WERI-Rb-1 (cell line): Measurements from ENCODE around the gene CAPN5.
A peak's percentile ranks its signal among the peaks of the same experiment; 100 is the strongest.

Source experiments
- DNase-seq: peaks from one replicate; pipeline ENCODE4 v3.0.0-alpha.2; 2020
- H3K27ac ChIP-seq: fragments of 250-450 bp; sonication (Bioruptor Pico); 2 replicates; pipeline ENCODE4 v1.5.1; 2020; ENCODE audit warnings: mild to moderate bottlenecking, moderate library complexity
- H3K27me3 ChIP-seq: fragments of 250-450 bp; sonication (Bioruptor Pico); 2 replicates; pipeline ENCODE4 v1.5.1; 2021; ENCODE audit warnings: mild to moderate bottlenecking, low read depth, moderate library complexity; ENCODE audit not compliant: insufficient read depth, severe bottlenecking
- H3K36me3 ChIP-seq: fragments of 250-450 bp; sonication (Bioruptor Pico); 2 replicates; pipeline ENCODE4 v1.5.1; 2020; ENCODE audit warnings: mild to moderate bottlenecking, moderate library complexity
- H3K4me3 ChIP-seq: 2 replicates; pipeline ENCODE4 v1.5.1; 2011; ENCODE audit warnings: low read depth, mild to moderate bottlenecking, control low read depth, low read length
- H3K9me3 ChIP-seq: fragments of 250-450 bp; sonication (Bioruptor Pico); 2 replicates; pipeline ENCODE4 v1.5.1; 2021; ENCODE audit warnings: mild to moderate bottlenecking, moderate library complexity; ENCODE audit not compliant: severe bottlenecking
- CTCF ChIP-seq: IDR thresholded peaks from 2 replicates; pipeline ENCODE4 v1.5.1; 2011; ENCODE audit warnings: low read depth, mild to moderate bottlenecking, control low read depth, inconsistent platforms, low read length

Gene CAPN5

DNA sequence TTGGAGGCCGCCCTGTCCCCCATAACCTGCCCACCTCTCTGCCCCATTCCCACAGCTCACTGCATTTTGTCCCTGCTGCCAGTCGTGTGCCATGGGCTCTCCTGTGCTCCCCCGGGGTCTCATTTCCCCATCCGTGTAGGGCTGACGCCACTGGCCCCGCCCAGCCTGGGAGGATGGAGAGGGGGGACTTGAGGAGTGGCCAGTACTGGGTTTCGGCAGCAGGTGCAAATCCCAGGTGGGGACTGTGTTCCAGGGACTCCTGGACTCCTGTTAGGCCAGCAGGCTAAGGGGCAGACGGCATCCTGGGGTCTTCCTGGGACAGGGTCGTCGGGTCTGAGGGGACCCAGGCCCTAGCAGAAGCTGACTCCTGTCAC, 60.1 kb downstream of the CAPN5 start:
- no peak for DNase-seq
- Histone ChIP-seq H3K9me3 (no peaks in the 10 kb centered on the region), H3K27ac (no peak overlapping the region), H3K27me3 (no peaks in the 10 kb centered on the region), H3K36me3 (no peaks in the 10 kb centered on the region), H3K4me3 (peak overlapping the region; percentile 49)
- no peak for TF ChIP-seq CTCF

DNA sequence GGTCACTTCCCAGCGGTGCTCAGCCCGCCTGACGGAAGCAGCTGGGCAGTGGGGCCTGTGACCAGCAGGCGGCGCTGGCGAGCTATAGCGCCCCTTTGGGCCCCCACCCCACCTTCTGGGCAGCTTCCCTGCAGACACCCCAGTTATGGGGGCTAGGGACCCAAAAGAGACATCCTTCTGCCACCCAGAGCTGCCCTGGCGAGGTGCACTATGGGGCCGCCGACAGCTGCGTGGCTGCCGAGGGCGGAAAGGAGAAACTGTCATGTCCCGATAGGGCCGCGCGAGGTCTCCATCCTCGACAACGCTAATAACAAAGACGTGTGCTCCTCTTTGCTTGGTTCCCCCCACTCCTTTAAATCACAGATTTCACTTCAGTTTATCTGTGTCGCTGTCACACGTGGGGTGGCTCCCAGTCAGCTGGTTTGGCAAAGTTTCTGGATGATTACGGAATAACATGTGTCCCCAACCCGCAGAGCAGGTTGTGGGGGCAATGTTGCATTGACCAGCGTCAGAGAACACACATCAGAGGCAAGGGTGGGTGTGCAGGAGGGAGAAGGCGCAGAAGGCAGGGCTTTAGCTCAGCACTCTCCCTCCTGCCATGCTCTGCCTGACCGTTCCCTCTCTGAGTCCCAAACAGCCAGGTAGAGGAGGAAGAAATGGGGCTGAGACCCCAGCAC, 60.6 kb downstream of the CAPN5 start:
- TF ChIP-seq CTCF = peak; percentile 98
- H3K36me3 ChIP-seq = no peaks in the 10 kb centered on the region
- no peaks in the 10 kb centered on the region for H3K27me3 ChIP-seq
- peak overlapping the region; percentile 49 for H3K4me3 ChIP-seq
- no peaks in the 10 kb centered on the region for H3K9me3 ChIP-seq
- peak overlapping the region; percentile 54 for H3K27ac ChIP-seq
- DNase-seq = peak; percentile 60

DNA sequence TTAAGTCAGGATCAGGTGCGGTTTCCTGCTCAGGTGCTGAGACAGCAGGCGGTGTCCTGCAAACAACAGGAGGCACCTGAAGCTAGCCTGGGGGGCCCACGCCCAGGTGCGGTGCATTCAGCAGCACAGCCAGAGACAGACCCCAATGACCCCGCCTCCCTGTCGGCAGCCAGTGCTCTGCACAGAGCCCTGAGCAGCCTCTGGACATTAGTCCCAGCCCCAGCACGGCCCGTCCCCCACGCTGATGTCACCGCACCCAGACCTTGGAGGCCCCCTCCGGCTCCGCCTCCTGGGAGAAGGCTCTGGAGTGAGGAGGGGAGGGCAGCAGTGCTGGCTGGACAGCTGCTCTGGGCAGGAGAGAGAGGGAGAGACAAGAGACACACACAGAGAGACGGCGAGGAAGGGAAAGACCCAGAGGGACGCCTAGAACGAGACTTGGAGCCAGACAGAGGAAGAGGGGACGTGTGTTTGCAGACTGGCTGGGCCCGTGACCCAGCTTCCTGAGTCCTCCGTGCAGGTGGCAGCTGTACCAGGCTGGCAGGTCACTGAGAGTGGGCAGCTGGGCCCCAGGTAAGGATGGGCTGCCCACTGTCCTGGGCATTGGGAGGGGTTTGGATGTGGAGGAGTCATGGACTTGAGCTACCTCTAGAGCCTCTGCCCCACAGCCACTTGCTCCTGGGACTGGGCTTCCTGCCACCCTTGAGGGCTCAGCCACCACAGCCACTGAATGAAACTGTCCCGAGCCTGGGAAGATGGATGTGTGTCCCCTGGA, 61.3 kb downstream of the CAPN5 start, which contains the start of gene MYO7A:
MYO7A (plus strand) TSS at position 327 of the 772 bp plus-strand sequence. CDS start 2,389 bp downstream, outside the sequence.
- H3K36me3 ChIP-seq = no peaks in the 10 kb centered on the region
- peak within 1 kb of the TSS; percentile 54 for H3K27ac ChIP-seq
- peak within 1 kb of the TSS; percentile 49 for H3K4me3 ChIP-seq
- H3K9me3 ChIP-seq = no peaks in the 10 kb centered on the region
- TF ChIP-seq CTCF = no peak
- no peaks in the 10 kb centered on the region for H3K27me3 ChIP-seq
- peak; percentile 96 for DNase-seq

DNA sequence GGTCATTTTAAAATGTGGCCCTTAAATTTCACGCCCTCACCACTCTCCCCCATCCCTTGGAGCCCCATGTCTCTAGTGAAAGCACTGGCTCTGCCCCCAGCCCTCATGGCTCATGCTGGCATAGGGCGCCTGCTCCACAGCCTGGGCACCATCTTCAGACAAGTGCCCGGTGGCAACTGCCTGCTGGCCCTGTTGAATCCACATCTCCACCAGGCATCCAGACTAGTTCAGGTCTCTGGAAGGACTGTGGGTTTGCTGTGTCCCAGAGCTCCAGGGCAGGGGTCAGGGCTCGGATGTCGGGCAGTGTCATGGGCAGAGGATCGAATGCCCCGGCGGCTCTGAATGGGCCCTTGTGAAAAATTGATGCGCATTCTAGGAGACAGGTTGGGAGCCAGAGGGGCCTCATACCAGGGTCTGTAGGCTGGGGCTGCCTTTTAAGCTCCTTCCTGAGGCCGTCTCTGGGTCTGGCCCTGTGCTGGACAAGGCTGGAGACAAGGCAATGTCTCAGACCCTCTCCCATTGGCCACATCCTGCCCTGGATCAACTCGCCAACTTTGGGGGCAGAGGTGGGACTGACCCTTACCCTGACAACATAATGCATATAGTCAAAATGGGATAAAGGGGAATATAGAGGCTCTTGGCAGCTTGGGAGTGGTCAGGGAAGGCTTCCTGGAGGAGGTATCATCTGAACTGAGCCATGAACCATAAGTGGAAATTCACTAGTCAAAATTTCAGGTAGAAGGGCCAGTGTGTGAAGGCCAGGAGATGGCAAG, 62.5 kb downstream of the CAPN5 start:
- H3K4me3 ChIP-seq = no peak overlapping the region
- H3K9me3 ChIP-seq = no peaks in the 10 kb centered on the region
- no peak overlapping the region for H3K27ac ChIP-seq
- no peak for TF ChIP-seq CTCF
- no peaks in the 10 kb centered on the region for H3K36me3 ChIP-seq
- H3K27me3 ChIP-seq = no peaks in the 10 kb centered on the region
- DNase-seq = no peak

DNA sequence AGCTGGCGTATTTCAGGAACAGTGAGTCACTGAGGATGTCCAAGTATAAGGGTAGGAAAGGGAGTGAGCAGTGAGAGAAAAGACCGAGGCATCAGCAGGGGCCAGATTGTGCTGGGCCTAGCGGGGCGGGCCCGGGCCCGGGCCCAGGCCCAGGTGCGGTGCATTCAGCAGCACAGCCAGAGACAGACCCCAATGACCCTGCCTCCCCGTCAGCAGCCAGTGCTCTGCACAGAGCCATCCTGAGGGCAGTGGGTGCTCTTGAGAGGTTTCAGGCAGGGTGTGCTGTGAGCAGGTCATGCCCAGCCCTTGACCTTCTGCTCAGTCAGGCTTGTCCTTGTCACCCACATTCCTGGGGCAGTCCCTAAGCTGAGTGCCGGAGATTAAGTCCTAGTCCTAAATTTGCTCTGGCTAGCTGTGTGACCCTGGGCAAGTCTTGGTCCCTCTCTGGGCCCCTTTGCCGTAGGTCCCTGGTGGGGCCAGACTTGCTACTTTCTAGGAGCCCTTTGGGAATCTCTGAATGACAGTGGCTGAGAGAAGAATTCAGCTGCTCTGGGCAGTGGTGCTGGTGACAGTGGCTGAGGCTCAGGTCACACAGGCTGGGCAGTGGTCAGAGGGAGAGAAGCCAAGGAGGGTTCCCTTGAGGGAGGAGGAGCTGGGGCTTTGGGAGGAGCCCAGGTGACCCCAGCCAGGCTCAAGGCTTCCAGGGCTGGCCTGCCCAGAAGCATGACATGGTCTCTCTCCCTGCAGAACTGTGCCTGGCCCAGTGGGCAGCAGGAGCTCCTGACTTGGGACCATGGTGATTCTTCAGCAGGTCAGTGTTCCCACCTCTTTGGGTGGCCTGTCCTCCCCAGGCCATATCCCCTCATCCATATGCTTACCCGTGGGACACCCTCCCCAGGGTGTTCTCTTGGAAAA, 63.3 kb downstream of the CAPN5 start:
- Histone ChIP-seq H3K27ac (no peak overlapping the region), H3K4me3 (no peak overlapping the region), H3K27me3 (no peaks in the 10 kb centered on the region), H3K9me3 (no peaks in the 10 kb centered on the region), H3K36me3 (no peaks in the 10 kb centered on the region)
- no peak for DNase-seq
- TF ChIP-seq CTCF = no peak
